Right kidney (tissue), 1 donor: ENCODE results near the gene ANKMY2.
"Not testable (repeated sequence)": the region's sequence is repeated elsewhere in the genome, so short reads cannot be mapped to it uniquely, and the experiment has no call there.

Experiments used
- DNase-seq: peaks from one replicate; pipeline ENCODE4 v3.0.0-alpha.2; 2016

Gene ANKMY2

GRCh38 chr7:16630654-16631053, 14.9 kb downstream of the ANKMY2 start:
- no peak for DNase-seq

- no peak for DNase-seq
Measured at GRCh38 chr7:16627236-16627635, 18.3 kb downstream of the ANKMY2 start.

GRCh38 chr7:16626388-16626787, 19.2 kb downstream of the ANKMY2 start:
- DNase-seq: no peak

GRCh38 chr7:16619979-16620408, 25.6 kb downstream of the ANKMY2 start:
- DNase-seq: no peak

- no peak for DNase-seq
Measured at GRCh38 chr7:16616542-16616941, 29.0 kb downstream of the ANKMY2 start.

- DNase-seq: no peak
Measured at GRCh38 chr7:16616122-16616521, 29.4 kb downstream of the ANKMY2 start.

- DNase-seq: no peak
Measured at GRCh38 chr7:16615228-16615627, 30.3 kb downstream of the ANKMY2 start.

GRCh38 chr7:16611711-16612110, 33.8 kb downstream of the ANKMY2 start:
- no peak for DNase-seq

- no peak for DNase-seq
Measured at GRCh38 chr7:16609842-16610450, 35.6 kb downstream of the ANKMY2 start.

GRCh38 chr7:16606704-16607103, 38.9 kb downstream of the ANKMY2 start:
- no peak for DNase-seq

GRCh38 chr7:16604054-16604453, 41.5 kb downstream of the ANKMY2 start:
- DNase-seq: no peak

GRCh38 chr7:16603633-16604032, 41.9 kb downstream of the ANKMY2 start:
- DNase-seq: no peak

GRCh38 chr7:16599860-16600259, 45.7 kb downstream of the ANKMY2 start:
- no peak for DNase-seq

- DNase-seq: no peak
Measured at GRCh38 chr7:16598015-16598414, 47.5 kb downstream of the ANKMY2 start.

- DNase-seq: not testable (repeated sequence)
Measured at GRCh38 chr7:16595596-16595995, 50.0 kb downstream of the ANKMY2 start.

- no peak for DNase-seq
Measured at GRCh38 chr7:16594676-16595075, 50.9 kb downstream of the ANKMY2 start.

- DNase-seq: no peak
Measured at GRCh38 chr7:16594061-16594460, 51.5 kb downstream of the ANKMY2 start.

GRCh38 chr7:16592395-16592794, 53.2 kb downstream of the ANKMY2 start:
- DNase-seq: no peak

- no peak for DNase-seq
Measured at GRCh38 chr7:16590424-16590823, 55.1 kb downstream of the ANKMY2 start.

- no peak for DNase-seq
Measured at GRCh38 chr7:16589881-16590280, 55.7 kb downstream of the ANKMY2 start.

- no peak for DNase-seq
Measured at GRCh38 chr7:16587790-16588189, 57.8 kb downstream of the ANKMY2 start.

- DNase-seq: no peak
Measured at GRCh38 chr7:16587129-16587528, 58.4 kb downstream of the ANKMY2 start.

- DNase-seq: peak; percentile 25
Measured at GRCh38 chr7:16586081-16586874, 59.3 kb downstream of the ANKMY2 start.

GRCh38 chr7:16585540-16585939, 60.0 kb downstream of the ANKMY2 start:
- no peak for DNase-seq
